NCI-H1694 (cell line): ENCODE measurements around the gene TNNT2.

Experiments
- DNase-seq: peaks from one replicate; lab custom pipeline; 2025; lab: John Stamatoyannopoulos, UW

The TNNT2 gene

DNA sequence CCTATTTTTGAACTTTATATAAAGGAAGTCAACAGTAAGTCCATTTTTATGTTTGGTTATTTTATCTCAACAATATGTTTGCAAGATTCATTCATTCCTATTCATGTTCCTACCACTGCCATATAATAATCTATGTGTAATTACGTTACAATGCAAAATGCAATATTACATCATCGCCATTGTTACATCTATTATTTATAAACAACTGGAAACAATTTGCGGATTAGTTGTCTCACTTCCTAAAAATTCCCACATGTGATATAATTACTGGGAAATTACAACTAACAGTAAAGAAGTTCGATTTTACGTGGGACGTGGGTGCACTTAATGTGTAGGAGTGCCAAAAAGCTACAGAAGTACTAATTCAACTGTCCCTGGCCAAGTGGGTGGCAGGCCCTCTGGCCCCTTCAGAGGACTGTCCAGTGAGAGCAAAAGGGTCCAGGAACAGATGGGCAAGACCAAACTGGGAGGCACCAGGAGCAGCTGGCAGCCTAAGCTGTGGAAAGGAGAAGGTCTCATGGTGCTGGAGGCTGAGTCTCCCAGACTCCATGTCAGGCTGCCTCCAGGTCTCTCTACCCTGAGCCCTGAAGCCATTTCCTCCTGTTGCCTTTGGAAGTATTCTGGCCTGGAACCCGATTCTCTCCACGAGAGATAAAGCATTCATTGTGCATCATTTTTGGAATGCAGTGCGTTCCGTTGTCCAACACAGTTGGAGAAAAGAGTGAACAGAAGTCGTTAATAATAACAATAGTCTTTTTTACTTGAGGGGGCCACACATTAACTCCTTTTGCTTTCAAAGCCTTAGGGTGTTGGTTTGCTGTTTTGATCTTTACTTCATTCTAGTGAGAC is 42.9 kb downstream of the TNNT2 start:
- no peak for DNase-seq

DNA sequence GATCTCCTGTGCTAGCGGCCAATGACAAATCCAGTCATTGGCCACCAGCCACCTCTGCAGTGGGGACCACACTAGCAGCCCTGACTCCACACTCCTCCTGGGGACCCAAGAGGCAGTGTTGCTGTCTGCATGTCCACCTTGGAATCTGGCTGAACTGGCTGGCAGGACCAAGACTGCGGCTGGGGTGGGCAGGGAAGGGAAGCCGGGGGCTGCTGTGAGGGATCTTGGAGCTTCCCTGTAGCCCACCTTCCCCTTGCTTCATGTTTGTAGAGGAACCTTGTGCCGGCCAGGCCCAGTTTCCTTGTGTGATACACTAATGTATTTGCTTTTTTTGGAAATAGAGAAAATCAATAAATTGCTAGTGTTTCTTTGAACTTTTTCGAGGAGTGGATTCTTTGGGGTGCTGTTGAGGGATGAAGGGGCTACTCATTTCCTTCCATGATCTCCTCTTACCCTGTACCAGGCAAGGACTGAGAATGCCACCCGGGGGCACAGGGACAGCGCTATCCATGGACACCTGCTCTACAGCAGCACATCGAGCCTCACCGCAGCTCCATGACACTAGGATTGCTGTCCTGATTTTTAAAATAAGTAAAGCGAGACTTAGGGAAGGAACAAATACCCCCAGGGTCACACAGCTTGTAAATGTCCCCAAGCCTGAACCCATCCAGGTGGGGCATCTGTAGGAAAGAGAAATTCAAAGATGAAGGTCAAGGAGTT is 44.7 kb downstream of the TNNT2 start:
- DNase-seq, result no peak

GRCh38 chr1:201332021-201332420 is 45.5 kb downstream of the TNNT2 start:
- DNase-seq, result no peak

GRCh38 chr1:201331166-201331565 is 46.3 kb downstream of the TNNT2 start:
- DNase-seq, result no peak

GRCh38 chr1:201330541-201330940 is 46.9 kb downstream of the TNNT2 start:
- DNase-seq, result no peak

DNA sequence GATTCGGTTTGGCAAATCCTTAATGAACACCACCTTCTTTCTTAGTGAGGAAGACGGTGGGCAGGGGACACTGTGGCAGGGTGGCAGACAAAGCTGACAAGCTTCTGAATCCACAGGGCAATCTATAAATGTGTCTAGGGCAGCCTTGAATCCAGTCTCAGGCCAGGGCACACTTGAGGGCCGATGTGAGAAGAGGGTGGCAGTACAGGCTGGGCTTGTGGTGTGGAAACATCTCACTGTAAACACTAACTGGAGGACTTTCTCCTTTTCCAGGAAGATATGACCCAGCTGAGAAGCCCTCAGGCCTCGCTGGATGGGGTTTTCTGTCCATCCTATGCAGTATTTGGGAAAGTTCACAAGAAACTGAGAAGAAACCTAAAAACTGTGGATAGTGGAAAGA is 47.7 kb downstream of the TNNT2 start:
- no peak for DNase-seq

DNA sequence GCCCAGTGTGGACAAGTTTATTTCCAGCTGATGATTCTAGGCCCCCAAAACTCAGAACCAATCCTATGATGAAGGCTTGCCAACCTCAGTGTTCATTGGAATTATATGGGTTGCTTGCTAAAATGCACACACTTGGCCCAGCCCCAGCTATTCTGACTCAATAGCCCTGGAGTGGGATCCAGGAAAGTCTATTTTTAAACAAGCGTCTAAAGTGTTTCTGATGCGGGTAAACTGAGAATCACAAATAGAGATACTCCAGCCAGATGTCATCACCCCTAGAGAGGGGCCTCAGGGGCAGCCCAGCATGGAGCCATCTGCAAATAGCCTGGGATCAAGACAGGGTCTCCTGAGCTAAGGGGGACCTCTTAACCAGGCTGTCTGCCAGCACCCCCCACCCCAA is 48.2 kb downstream of the TNNT2 start:
- DNase-seq, result no peak

DNA sequence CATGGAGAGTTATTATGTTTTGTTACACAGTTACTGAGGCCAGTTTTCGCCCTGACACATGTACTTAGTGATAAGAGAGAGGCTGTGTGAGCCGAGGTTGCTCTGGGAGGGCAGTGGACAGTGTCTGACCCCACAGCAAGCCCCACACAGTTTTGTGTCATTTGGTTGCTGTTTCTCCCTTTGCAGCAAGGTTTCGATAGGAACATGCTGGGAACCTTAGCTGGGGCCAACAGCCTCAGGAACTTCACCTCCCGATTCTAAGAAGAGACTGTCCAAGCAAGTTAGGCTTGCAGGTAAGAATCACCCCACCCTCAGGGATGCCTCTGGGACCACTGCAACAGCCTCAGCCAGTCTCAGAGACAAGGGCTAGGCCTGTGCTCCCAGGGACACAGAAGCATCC is 48.9 kb downstream of the TNNT2 start:
- DNase-seq, result no peak

GRCh38 chr1:201327687-201328240 is 49.7 kb downstream of the TNNT2 start:
- no peak for DNase-seq

GRCh38 chr1:201326710-201327109 is 50.8 kb downstream of the TNNT2 start:
- no peak for DNase-seq

DNA sequence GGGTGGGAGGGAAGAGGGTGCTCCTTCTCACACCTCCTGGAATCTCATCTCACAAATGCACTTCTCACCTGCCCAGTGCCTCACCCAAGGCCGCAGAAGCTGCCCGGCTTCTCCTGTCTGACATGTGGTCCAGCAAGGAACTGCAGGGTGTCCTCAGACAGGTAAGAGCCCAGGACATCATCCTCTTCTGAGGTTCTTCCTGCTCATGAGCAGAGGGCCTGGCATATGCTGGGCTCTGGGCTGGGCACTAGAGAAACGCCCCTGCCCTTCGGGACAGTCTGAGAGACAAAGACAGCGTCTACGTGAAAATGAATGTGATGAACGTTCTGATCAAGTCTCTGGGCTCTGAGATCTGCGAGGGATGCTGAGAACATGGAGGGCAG is 51.8 kb downstream of the TNNT2 start:
- no peak for DNase-seq

DNA sequence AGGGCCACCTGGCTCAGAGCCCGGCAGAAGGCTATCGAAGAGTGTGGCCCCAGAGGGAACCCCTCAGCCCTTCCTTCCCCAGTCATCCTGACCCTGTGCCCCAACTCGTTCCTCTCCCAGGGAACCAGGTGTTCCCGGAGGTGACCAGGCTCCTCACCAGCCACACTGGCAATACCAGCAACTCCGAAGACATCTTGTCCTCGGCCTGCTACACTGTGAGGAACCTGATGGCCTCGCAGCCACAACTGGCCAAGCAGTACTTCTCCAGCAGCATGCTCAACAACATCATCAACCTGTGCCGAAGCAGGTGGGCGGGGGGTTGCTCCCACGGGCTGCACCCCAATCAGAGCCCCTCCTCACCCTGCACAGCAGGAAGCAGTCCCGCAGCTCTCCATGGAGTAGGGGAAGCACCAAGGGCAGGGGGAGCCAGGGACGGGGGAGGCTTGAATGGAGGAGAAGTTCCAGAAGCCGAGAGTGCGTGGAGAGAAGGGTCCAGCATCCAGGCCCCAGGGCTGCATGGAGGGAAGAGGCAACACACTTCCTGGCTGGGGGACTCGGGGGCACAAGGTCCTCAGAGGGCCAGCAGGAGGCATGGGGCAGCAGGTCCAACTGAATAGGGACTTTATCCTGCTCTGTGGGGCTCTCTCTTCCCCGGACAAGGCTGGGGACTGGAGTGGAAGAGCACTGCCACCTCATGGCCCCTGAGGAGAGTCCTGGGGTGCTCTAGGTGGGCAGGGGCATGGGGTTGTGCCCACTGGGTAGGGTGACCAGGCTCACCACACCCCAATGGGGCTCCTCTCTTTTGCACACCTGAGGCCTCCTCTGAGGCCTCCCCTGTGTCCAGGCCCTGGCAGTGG is 52.4 kb downstream of the TNNT2 start:
- DNase-seq, result no peak

GRCh38 chr1:201324306-201324705 is 53.2 kb downstream of the TNNT2 start:
- no peak for DNase-seq

GRCh38 chr1:201322653-201323510 is 54.6 kb downstream of the TNNT2 start:
- no peak for DNase-seq

DNA sequence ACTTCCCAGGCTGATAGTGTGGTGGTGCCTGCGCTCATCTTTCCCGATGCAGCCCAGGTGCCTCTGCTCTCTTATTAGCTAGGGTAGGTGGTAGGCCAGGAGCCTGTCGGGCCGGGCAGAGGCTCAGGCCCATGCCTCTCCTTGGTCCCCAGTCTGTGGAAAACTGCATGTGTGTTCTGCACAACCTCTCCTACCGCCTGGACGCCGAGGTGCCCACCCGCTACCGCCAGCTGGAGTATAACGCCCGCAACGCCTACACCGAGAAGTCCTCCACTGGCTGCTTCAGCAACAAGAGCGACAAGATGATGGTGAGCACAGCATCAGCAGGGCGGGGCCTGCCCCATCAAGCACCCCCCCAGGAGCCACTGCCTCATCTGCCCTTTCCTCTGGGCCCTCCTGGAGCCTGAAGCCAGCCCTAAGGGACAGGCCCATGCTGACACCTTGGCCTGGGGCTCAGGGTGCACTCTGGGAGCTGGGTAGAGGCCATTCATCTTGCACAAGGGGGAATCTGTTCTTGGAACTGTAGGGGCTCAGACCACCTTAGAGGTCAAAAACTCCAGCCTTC is 55.6 kb downstream of the TNNT2 start:
- DNase-seq, result no peak

DNA sequence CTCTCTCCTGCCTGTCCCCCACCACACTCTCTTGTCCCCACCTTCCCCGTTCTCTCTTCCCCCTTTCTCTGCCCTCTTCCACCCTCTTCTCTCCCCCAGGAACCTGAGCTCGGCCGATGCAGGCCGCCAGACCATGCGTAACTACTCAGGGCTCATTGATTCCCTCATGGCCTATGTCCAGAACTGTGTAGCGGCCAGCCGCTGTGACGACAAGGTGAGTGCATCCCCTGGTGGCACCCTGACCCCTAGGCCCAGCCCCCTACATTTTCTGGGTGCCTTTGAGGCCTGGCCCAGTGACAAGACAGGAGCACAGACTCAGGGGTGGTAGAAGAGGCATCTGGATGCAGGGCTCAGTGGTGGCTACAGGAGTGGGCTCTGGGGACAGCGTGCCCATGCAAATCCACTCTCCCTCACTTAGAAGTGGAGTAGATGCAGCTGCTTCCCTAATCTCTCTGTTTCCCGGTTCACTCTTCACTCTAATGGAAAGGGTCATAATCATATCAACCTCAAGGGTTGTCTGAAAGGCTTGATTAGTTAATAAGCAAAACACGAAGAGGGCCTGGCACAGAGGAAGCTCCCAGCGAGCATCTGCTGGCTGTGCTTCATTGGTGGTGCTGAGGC is 57.2 kb downstream of the TNNT2 start:
- DNase-seq, result no peak

DNA sequence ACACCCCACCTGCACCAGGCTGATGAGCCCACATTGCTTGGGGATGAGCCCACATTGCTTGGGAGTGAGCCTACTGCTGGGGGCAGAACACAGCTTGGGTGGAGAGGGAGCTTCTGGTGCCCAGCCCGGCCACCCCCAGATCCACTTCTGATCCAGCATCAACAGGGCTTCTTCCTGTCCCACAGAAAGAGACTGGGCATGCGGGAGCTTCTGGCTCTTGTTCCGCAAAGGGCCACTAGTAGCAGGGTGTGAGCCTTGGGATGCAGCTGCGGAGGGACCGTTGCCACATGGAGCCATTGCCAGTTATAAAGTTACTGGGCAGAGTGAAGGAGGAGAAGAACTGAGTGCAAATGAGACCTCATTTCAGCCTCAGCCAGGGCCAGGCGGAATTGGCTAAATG is 57.8 kb downstream of the TNNT2 start:
- DNase-seq, result no peak

DNA sequence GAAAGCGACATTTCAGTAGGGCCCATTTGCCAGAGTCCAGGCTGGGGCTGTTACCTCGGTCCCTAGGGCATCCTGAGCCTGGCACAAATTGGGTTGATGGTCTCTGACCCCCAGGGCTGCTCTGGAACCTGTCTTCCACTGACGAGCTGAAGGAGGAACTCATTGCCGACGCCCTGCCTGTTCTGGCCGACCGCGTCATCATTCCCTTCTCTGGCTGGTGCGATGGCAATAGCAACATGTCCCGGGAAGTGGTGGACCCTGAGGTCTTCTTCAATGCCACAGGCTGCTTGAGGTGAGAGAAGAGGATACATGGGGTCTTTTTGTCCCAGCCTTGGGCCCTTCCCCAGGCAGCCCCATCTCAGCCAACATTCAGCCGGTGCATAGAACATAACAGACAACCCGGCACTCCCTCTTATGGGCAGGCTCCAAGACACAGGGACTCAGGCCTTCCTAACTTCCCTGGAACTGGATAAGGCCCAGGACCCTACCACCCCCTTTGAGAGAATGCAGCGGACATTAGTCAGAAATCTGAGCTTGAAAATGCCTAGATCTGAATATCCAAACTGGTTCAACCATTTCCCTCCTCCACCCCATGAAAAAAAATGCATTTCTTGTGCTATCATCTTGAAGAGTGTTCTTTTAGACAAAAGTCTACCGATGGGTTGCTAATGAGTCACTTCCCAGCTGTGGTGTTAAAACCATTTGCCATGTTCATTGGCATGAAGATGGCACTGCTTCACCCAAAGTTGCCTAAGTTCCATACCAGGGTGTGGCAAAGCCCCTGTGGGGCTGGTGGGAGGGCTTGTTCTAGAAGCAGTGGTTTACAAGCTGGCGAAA is 58.8 kb downstream of the TNNT2 start:
- DNase-seq, result no peak

DNA sequence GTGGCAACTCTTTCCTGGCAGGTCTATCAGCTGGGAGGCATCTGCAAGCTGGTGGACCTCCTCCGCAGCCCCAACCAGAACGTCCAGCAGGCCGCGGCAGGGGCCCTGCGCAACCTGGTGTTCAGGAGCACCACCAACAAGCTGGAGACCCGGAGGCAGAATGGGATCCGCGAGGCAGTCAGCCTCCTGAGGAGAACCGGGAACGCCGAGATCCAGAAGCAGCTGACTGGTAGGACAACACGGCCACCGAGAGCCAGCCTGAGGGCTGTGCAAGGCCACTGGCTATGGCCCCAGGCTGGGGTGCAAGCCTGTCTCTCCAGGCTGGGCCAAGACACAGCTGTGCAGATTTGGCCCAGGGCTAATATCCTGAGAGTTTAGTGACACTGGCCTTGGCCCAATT is 59.9 kb downstream of the TNNT2 start:
- no peak for DNase-seq

GRCh38 chr1:201316556-201316955 is 60.9 kb downstream of the TNNT2 start:
- DNase-seq, result no peak
